Esophagus mucosa (tissue), 1 donor: ENCODE data around the gene IQSEC3. TPM values are rescaled to one million over a fixed set of nuclear protein-coding genes. Genes with fewer than 3 reads are reported as not detected.

Experiments used
- ATAC-seq: fragments of 200-7000 bp; cut with Tn5 transposase; one replicate; pipeline ENCODE4 v1.9.1; 2020
- total RNA-seq: library from RNA; stranded (reverse); gene quantifications from one replicate; pipeline ENCODE4 v1.2.4, GENCODE V29; 2023
- donor health status: DM: yes; HTN: yes; CAD: no.

The IQSEC3 gene
- total RNA-seq, 1 donor from 2014 or later: 0.28 TPM

- no peak for ATAC-seq
These were observed 14.2 kb downstream of the IQSEC3 start for GRCh38 chr12:80681-81190.

- no peak for ATAC-seq
These were observed 16.2 kb downstream of the IQSEC3 start for GRCh38 chr12:82740-83139.

DNA sequence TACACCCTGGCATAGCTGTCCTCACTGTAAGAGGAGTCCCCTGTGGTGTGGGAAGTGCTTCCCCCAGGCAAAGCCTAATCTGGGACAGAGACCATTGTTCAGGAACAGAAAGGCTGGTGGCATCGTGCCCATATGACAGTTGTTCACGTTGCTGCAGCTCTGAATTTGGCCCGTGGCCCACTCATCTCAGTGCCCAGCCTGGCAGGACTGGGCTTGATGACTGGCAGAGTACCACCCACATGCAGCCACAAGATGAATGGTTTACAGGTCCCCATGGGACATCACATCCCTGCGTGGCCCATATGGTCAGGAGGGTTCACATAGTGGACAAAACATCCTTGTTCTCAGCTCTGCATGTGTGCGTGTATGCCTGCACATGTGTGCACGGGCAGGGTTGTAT lies 17.5 kb downstream of the IQSEC3 start:
- ATAC-seq: no peak

DNA sequence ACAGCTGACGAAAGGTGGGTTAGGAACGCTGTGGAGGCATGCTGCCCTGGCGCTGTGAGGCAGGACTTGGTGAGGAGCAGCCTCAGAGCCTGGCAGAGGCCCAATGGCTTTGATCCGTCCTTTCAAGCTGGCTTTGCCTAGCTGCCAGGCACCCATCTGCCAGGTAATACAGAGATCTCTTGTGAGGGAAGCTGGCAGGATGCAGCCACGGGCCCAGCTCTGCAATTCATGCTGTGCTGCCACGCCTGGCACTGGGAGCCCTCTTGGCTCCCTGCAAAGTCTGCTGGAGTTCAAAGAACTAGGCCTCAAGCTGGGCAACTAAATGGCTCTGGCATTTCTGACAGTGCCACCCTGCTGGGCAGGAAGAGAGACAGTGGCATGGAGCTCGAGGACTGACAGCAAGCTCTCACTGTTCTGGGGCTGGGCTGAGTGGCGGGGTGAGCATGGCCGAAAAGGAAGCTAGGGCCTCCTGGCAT lies 18.7 kb downstream of the IQSEC3 start:
- peak; percentile 59 for ATAC-seq

DNA sequence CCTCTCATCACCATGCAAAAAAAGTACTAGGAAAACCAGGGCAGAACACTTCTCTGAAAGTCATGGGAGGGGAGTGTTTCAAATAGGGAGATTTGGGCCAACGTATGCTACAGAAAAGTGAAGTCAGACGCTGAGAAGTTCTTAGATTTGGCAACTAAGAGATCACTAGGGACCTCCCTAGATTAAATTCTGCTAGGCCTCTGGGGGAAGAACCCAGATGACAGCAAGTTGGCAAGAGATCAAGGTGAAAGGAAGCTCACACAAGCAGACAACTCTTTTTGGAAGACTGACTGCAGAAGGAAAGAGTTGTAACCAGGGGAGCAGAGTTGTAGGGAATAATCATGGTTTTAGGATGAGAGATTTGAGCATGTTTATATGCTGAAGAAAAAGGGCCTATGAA lies 20.7 kb downstream of the IQSEC3 start:
- ATAC-seq: no peak

DNA sequence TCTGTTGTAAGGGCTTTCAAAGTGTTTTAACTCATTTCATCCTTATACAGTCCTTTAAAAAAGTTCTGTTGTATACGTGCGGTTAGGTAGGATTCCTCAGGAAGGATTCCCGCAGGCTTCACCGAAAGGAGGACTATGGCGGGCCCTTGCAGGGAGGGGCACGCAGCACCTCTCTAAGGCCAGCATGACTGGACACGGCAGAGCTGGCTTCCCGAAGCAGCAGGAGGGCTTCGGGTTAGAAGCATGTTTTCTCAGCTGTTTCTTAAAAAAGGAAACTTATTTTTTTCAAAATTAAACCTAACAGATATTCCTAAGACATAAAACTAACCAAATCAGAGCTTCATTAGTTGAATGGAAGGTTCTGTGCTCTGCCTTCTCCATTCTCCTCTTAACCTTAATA lies 21.3 kb downstream of the IQSEC3 start:
- no peak for ATAC-seq

DNA sequence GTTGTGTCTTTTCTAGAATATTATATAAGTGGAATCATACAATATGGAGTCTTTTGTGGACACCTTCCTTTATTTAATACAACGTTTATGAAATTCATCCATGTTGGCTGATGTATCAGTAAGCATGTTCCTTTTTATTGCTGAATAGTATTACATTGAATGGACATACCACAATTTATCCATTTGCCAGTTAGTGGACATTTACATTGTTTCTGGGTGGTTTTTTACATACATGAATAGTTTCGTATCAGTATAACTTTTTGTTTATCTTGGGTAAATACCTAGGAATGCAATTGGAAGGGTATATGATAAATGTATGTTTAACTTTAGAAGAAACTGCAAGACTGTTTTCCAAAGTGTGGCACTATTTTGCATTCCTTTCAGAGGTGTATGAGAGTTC lies 23.1 kb downstream of the IQSEC3 start:
- ATAC-seq: no peak

DNA sequence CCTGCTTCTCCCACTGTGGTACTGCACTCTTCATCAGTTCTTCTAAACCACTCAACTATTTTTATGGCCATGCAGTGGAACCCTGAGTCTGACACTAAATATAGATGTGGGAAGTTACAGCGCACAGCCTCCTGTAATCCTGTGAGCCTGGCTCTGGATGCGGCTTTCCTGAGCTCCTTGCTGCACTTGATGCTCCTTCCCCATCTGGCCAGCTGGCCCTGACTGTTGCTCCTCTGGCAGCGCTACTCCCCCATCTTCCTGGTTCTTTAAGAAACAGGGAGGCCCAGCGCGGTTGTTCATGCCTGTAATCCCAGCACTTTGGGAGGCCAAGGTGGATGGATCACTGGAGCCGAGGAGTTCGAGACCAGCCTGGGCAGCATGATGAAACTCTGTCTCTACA lies 24.6 kb downstream of the IQSEC3 start:
- no peak for ATAC-seq

- ATAC-seq: no peak
These were observed 26.9 kb downstream of the IQSEC3 start for GRCh38 chr12:93266-94005.

DNA sequence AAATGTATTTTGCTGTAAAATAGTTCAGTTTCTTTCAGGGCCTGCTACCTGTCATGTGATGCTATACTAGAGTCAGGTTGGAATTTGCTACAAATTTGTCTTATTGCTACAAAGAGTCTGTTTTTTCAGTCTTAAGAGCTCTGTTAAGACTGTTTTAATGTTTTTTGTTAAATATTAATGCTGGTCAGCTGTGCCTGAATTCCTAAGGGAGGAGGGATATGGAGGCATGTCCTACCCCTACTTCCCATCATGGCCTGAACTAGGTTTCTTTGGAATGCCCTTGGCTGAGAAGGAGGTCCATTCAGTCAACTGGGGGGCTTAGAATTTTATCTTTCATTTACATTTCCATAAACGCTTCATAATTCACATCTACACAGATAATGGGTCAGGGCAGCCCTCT lies 30.0 kb downstream of the IQSEC3 start:
- ATAC-seq: no peak

DNA sequence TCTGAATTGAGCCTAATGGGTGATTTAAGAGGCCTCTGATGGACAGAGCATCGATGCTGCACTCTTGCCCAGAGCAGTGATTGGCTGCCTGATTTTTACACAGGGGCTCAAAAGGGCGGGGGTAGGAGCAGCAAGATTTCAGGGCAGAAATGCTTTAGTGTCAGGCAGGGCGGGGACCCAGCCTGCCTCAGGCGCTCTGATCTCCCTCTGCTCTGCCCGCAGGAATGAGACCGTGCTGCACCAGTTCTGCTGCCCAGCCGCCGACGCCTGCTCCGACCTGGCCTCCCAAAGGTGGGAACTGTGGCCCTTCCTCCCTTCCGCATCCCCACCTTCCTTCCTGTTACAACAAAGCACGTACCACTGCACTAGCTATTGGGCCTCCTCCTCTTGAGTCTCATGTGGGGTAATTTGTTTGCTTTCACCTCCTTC lies 32.4 kb downstream of the IQSEC3 start:
- no peak for ATAC-seq

GRCh38 chr12:99605-100004 lies 33.0 kb downstream of the IQSEC3 start:
- no peak for ATAC-seq

GRCh38 chr12:101969-102878 lies 35.7 kb downstream of the IQSEC3 start:
- no peak for ATAC-seq

DNA sequence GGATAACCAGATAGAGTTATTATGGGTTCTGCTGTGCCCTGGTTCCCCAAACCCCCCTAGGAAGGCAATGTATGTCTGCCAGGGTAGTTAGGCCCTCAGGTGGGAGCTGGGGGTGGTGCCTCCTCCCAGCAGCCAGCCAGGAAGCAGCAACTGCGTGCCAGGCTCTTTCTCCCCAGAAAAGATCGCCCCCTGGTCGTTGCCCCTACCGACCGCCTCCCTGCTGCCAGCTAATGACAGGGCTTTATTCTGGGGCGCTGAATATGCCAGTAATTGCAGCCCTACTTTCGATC lies 36.3 kb downstream of the IQSEC3 start:
- ATAC-seq: no peak

GRCh38 chr12:103169-103981 lies 36.8 kb downstream of the IQSEC3 start:
- ATAC-seq: no peak

DNA sequence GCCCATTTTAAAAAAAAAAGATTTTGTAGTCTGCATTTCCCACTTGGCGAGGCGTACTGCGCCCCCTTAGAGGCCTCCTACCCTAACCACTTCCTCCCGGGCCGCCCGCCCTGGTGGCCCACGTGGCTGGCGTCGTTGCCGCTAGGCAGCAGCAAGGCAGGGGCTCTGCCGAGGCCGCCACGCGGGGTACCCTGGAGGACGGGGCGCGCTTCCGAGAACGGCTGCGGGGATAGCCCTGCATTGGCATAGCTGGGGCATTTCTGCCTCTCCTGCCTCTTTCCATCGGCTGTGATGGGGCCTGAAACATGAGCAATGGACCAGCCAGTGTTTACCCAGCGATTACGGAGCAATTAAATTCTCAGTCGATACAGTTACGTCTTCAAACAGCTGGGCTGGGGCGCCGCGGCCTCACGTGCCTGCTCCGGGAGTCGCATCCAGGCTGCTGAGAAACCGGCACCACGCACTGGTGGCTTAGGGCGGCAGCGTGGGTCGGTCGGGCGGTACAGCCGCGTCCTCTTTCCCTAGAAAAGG lies 38.0 kb downstream of the IQSEC3 start:
- ATAC-seq: no peak

- ATAC-seq: no peak
These were observed 39.1 kb downstream of the IQSEC3 start for GRCh38 chr12:105696-106095.

DNA sequence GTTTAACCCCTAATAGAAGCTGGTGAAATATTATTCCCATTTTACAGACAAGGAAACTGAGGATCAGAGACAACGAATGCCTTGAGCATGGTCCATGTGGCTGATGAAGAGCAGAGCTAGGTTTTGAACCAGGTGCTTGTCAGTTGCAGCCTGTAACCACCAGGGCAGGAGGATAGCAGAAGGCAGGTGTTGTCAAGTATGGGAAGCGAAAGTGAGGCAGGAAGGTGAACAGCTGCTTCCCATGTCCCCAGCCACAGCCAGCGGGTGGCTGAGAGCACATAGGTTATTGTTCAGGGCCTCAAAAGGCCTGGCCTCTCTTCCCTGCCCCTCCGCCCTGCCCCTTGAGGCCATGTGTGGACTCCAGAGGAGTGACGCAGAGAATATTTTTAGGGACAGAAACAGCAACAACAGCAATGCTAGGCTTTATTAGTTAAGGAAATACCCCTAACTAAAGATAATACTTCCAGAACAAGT lies 39.6 kb downstream of the IQSEC3 start:
- ATAC-seq: peak; percentile 44

GRCh38 chr12:108594-108993 lies 42.0 kb downstream of the IQSEC3 start:
- no peak for ATAC-seq

DNA sequence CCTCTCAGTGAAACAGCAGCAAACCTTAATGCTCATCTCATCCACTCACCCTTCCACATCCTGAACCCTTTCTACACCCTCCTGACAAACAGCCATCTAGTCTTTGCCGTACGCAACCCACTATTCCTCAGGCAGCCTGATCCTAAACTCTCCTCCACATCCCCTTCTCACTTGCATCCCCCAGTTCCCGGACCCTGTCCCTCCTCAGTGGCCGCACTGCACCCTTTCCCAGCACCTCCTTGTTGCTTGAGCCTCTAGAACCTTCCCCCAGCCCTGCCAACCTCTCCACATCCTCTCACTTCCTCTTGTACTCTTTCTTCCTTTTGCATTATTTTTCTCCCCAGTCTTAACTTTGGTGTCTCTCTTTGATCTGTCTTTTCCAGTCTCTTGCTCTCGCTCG lies 42.9 kb downstream of the IQSEC3 start:
- ATAC-seq: no peak

- ATAC-seq: no peak
These were observed 43.3 kb downstream of the IQSEC3 start for GRCh38 chr12:109872-110271.

DNA sequence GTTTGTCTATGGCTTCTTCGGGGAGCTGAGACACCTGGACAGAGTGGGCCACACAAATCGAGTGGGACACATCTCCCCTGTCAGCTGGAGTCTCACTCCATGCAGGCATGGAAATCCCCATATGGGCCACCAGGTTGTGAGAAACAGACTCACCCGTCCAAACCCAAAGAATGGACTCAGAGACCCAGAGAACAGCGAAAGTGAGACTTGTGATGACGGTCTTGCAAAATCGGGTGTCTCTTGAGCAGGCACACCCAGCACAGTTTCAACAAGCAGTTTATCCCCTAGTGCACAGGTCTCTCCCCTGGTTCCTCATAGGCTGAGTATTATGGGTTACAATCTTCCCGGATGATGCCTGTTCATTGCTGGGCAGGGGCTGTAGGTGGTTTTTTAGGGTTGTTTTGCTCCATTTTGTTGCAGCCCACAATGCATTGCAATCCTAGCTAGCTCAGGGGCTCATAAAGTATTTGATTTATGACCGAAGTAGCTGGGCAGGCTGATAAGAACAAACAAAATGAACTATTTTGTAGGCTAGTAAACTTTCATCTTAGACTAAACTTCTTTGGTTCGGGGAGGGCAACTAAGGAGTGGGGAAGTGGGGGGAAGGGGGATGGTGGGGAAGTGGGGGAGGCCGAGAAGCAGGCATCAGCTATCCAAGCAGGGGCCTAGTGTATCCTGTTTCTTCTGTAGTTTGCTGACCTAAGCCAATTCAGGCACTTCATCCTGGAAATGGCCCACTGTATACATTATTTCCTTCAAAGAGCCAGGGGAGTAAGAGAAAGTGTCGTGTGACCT lies 45.3 kb downstream of the IQSEC3 start:
- no peak for ATAC-seq
